NB4 (cell line): ENCODE data around the gene ATXN1L.

Experiments
- POLR2A ChIP-seq: IDR thresholded peaks from 2 replicates; pipeline ENCODE4 v1.6.1; 2011; ENCODE audit warnings: mild to moderate bottlenecking; ENCODE audit not compliant: insufficient read length; ENCODE audit errors: extremely low read depth
- TF ChIP-seq, protein P1 (sequence below): IDR thresholded peaks from one replicate; pipeline ENCODE4 v1.5.1; 2012; ENCODE audit warnings: low read depth, low read length

DNA sequence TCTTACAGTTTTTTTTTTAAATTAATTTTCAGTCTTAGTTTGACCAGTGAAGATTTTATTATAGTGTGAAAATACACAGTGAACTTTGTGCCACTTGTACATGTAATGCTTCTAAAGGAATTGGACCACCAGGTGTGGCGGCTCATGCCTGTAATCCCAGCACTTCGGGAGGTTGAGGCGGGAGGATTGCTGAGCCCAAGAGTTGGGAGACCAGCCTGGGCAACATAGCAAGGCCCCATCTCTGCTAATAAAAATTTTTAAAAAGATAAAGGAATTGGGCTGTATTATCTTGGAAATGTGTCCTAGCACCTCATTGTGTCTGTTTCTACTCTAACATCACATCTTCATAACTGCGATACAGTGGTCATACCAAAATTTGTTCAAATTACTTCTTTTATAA is 53.4 kb downstream of the ATXN1L start:
- no peak for TF ChIP-seq POLR2A
- TF ChIP-seq, protein P1, sequence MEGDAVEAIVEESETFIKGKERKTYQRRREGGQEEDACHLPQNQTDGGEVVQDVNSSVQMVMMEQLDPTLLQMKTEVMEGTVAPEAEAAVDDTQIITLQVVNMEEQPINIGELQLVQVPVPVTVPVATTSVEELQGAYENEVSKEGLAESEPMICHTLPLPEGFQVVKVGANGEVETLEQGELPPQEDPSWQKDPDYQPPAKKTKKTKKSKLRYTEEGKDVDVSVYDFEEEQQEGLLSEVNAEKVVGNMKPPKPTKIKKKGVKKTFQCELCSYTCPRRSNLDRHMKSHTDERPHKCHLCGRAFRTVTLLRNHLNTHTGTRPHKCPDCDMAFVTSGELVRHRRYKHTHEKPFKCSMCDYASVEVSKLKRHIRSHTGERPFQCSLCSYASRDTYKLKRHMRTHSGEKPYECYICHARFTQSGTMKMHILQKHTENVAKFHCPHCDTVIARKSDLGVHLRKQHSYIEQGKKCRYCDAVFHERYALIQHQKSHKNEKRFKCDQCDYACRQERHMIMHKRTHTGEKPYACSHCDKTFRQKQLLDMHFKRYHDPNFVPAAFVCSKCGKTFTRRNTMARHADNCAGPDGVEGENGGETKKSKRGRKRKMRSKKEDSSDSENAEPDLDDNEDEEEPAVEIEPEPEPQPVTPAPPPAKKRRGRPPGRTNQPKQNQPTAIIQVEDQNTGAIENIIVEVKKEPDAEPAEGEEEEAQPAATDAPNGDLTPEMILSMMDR: no peak
